Activated CD8-positive, alpha-beta T cell treated with anti-CD3 and anti-CD28 coated beads, Interleukin-2, amount 10 ng/mL, durations not matched to agents 7 days and 5 days (primary cell): ENCODE data around the gene AGBL5. TPM values are rescaled to one million over a fixed set of nuclear protein-coding genes. Genes with fewer than 3 reads are reported as not detected.

Source experiments
- ATAC-seq: fragments of 150-1000 bp; cut with Tn5 transposase; one replicate; pipeline ENCODE4 v1.10.0; 2021; ENCODE audit warnings: moderate library complexity
- CTCF ChIA-PET: fragments of 350-600 bp; sonication (Branson Sonifier 250); formaldehyde crosslinking; loops from one replicate; lab custom pipeline; 2021; ENCODE audit warnings: antibody characterized with exemption; lab: Charles Lee
- POLR2A ChIA-PET: fragments of 350-600 bp; sonication (Branson Sonifier 250); formaldehyde crosslinking; loops from one replicate; lab custom pipeline; 2021; ENCODE audit warnings: antibody characterized with exemption; lab: Charles Lee
- DNase-seq: peaks from one replicate; pipeline ENCODE4 v3.0.0-alpha.2; 2020
- H3K27ac Mint-ChIP-seq: one replicate; pipeline ENCODE4 v1.8.0; 2021; ENCODE audit warnings: mild to moderate bottlenecking, mixed read lengths
- H3K27me3 Mint-ChIP-seq: one replicate; pipeline ENCODE4 v1.8.0; 2021; ENCODE audit warnings: low read depth, mixed read lengths
- H3K36me3 Mint-ChIP-seq: one replicate; pipeline ENCODE4 v1.8.0; 2021; ENCODE audit warnings: low read depth, mixed read lengths
- H3K4me1 Mint-ChIP-seq: one replicate; pipeline ENCODE4 v1.8.0; 2021; ENCODE audit warnings: low read depth, mixed read lengths
- H3K4me3 Mint-ChIP-seq: one replicate; pipeline ENCODE4 v1.8.0; 2021; ENCODE audit warnings: mild to moderate bottlenecking, mixed read lengths
- H3K9me3 Mint-ChIP-seq: one replicate; pipeline ENCODE4 v1.8.0; 2022; ENCODE audit warnings: mixed read lengths; ENCODE audit not compliant: insufficient read depth
- total RNA-seq, 2 experiments: library from RNA; stranded (reverse); gene quantifications; one replicate each; pipeline ENCODE4 v1.2.3, GENCODE V29; 2021

AGBL5 gene
- total RNA-seq, 2 experiments from 2014 or later: 13.9 to 14.8 TPM

- ChIA-PET CTCF (interaction anchor here (0.8 to 2.9 kb wide), 19 partner anchors 9 to 216 kb away, joined by 3 to 11 read pairs (median 5); partner anchors contain the start of genes ABHD1, OST4 and PREB), POLR2A (interaction anchor here (0.9 to 1.9 kb wide), 4 partner anchors 12 to 36 kb away, joined by 3 to 7 read pairs (median 4); partner anchors contain the start of gene AGBL5)
- peaks cover 51% of the 10 kb centered on the region for H3K4me1 Mint-ChIP-seq
- peak; percentile 15 for ATAC-seq
- H3K27ac Mint-ChIP-seq: peak within 1 kb of the TSS; percentile 88
- peak within 1 kb of the TSS; percentile 80 for H3K4me3 Mint-ChIP-seq
- H3K36me3 Mint-ChIP-seq: no peaks in the 10 kb centered on the region
- H3K9me3 Mint-ChIP-seq: no peaks in the 10 kb centered on the region
- no peaks in the 10 kb centered on the region for H3K27me3 Mint-ChIP-seq
- DNase-seq: no peak
These were observed 35.5 kb downstream of the AGBL5 start, which contains the start of gene KHK for GRCh38 chr2:27086724-27087593. TSS of gene KHK (plus strand) at chr2:27086772. CDS start at chr2:27087260, 488 bp downstream.

GRCh38 chr2:27087823-27088410 lies 36.4 kb downstream of the AGBL5 start:
- H3K4me1 Mint-ChIP-seq: peaks cover 49% of the 10 kb centered on the region
- H3K27me3 Mint-ChIP-seq: no peaks in the 10 kb centered on the region
- DNase-seq (no peak), ATAC-seq (no peak)
- no peaks in the 10 kb centered on the region for H3K36me3 Mint-ChIP-seq
- no peaks in the 10 kb centered on the region for H3K9me3 Mint-ChIP-seq
- no peak overlapping the region for H3K27ac Mint-ChIP-seq
- POLR2A ChIA-PET: interaction anchor here (1.1 kb wide), 1 partner anchor 37 kb away, joined by 4 read pairs; the partner anchor contains the start of gene AGBL5
- CTCF ChIA-PET: interaction anchor here (1.2 to 2.9 kb wide), 17 partner anchors 8 to 242 kb away, joined by 3 to 11 read pairs (median 5); partner anchors contain the start of genes OST4 and PREB
- peak overlapping the region; percentile 80 for H3K4me3 Mint-ChIP-seq

GRCh38 chr2:27088634-27089033 lies 37.2 kb downstream of the AGBL5 start:
- CTCF ChIA-PET: interaction anchor here (1.3 to 2.9 kb wide), 8 partner anchors 9 to 242 kb away, joined by 3 to 11 read pairs (median 4); partner anchors contain the start of gene OST4
- peaks cover 46% of the 10 kb centered on the region for H3K4me1 Mint-ChIP-seq
- H3K9me3 Mint-ChIP-seq: no peaks in the 10 kb centered on the region
- ATAC-seq: no peak
- no peak overlapping the region for H3K4me3 Mint-ChIP-seq
- H3K27ac Mint-ChIP-seq: no peak overlapping the region
- H3K36me3 Mint-ChIP-seq: no peaks in the 10 kb centered on the region
- POLR2A ChIA-PET: interaction anchor here (0.9 kb wide), 1 partner anchor 17 kb away, joined by 3 read pairs; the partner anchor contains the start of gene OST4
- no peak for DNase-seq
- H3K27me3 Mint-ChIP-seq: no peaks in the 10 kb centered on the region

- Mint-ChIP-seq H3K9me3 (no peaks in the 10 kb centered on the region), H3K4me3 (no peak overlapping the region), H3K36me3 (no peaks in the 10 kb centered on the region), H3K4me1 (peaks cover 40% of the 10 kb centered on the region), H3K27ac (no peak overlapping the region), H3K27me3 (no peaks in the 10 kb centered on the region)
- CTCF ChIA-PET: interaction anchor here (0.9 to 2.9 kb wide), 5 partner anchors 15 to 243 kb away, joined by 3 to 11 read pairs (median 3); no protein-coding TSS in a partner anchor
- POLR2A ChIA-PET: interaction anchor here (0.9 to 1.0 kb wide), 2 partner anchors 18 to 123 kb away, joined by 3 to 6 read pairs; partner anchors contain the start of genes ATRAID, OST4 and SLC5A6
- DNase-seq (no peak), ATAC-seq (no peak)
These were observed 37.9 kb downstream of the AGBL5 start for GRCh38 chr2:27089111-27089954.

GRCh38 chr2:27091746-27092695 lies 40.6 kb downstream of the AGBL5 start:
- H3K36me3 Mint-ChIP-seq: no peaks in the 10 kb centered on the region
- H3K4me1 Mint-ChIP-seq: peaks cover 37% of the 10 kb centered on the region
- ChIA-PET POLR2A (no interaction called here), CTCF (interaction anchor here (1.0 to 1.9 kb wide), 2 partner anchors 10 to 188 kb away, joined by 4 read pairs; no protein-coding TSS in a partner anchor)
- DNase-seq (no peak), ATAC-seq (no peak)
- H3K9me3 Mint-ChIP-seq: no peaks in the 10 kb centered on the region
- H3K4me3 Mint-ChIP-seq: no peak overlapping the region
- no peak overlapping the region for H3K27ac Mint-ChIP-seq
- H3K27me3 Mint-ChIP-seq: no peaks in the 10 kb centered on the region

GRCh38 chr2:27092696-27093429 lies 41.4 kb downstream of the AGBL5 start:
- Mint-ChIP-seq H3K9me3 (no peaks in the 10 kb centered on the region), H3K27ac (no peak overlapping the region), H3K4me3 (no peak overlapping the region), H3K36me3 (no peaks in the 10 kb centered on the region), H3K4me1 (peaks cover 30% of the 10 kb centered on the region), H3K27me3 (no peaks in the 10 kb centered on the region)
- DNase-seq: no peak
- ATAC-seq: no peak
- CTCF ChIA-PET: interaction anchor here (1.0 to 1.9 kb wide), 3 partner anchors 9 to 187 kb away, joined by 3 to 4 read pairs (median 4); no protein-coding TSS in a partner anchor
- POLR2A ChIA-PET: no interaction called here

GRCh38 chr2:27093430-27094352 lies 42.2 kb downstream of the AGBL5 start:
- ChIA-PET POLR2A (no interaction called here), CTCF (interaction anchor here (0.9 to 1.9 kb wide), 4 partner anchors 8 to 210 kb away, joined by 3 to 4 read pairs (median 4); no protein-coding TSS in a partner anchor)
- DNase-seq: no peak
- H3K9me3 Mint-ChIP-seq: no peaks in the 10 kb centered on the region
- H3K4me1 Mint-ChIP-seq: peaks cover 24% of the 10 kb centered on the region
- no peak overlapping the region for H3K4me3 Mint-ChIP-seq
- ATAC-seq: no peak
- no peak overlapping the region for H3K27ac Mint-ChIP-seq
- H3K36me3 Mint-ChIP-seq: no peaks in the 10 kb centered on the region
- H3K27me3 Mint-ChIP-seq: no peaks in the 10 kb centered on the region

GRCh38 chr2:27094353-27094984 lies 43.0 kb downstream of the AGBL5 start:
- peaks cover 18% of the 10 kb centered on the region for H3K4me1 Mint-ChIP-seq
- H3K4me3 Mint-ChIP-seq: no peak overlapping the region
- DNase-seq (no peak), ATAC-seq (no peak)
- CTCF ChIA-PET: interaction anchor here (0.9 to 1.9 kb wide), 3 partner anchors 8 to 209 kb away, joined by 3 to 4 read pairs (median 4); no protein-coding TSS in a partner anchor
- H3K36me3 Mint-ChIP-seq: no peaks in the 10 kb centered on the region
- POLR2A ChIA-PET: no interaction called here
- H3K27ac Mint-ChIP-seq: no peak overlapping the region
- H3K27me3 Mint-ChIP-seq: no peaks in the 10 kb centered on the region
- no peaks in the 10 kb centered on the region for H3K9me3 Mint-ChIP-seq

GRCh38 chr2:27095427-27095744 lies 43.9 kb downstream of the AGBL5 start:
- CTCF ChIA-PET: interaction anchor here (1.0 to 3.5 kb wide), 4 partner anchors 31 to 184 kb away, joined by 3 to 26 read pairs (median 4); partner anchors contain the start of gene PREB
- H3K36me3 Mint-ChIP-seq: no peaks in the 10 kb centered on the region

More at GRCh38 chr2:27095427-27095744, 43.9 kb downstream of the AGBL5 start:
- no peaks in the 10 kb centered on the region for H3K9me3 Mint-ChIP-seq
- DNase-seq (no peak), ATAC-seq (no peak)
- POLR2A ChIA-PET: no interaction called here
- H3K27ac Mint-ChIP-seq: peak overlapping the region; percentile 2
- peaks cover 14% of the 10 kb centered on the region for H3K4me1 Mint-ChIP-seq
- H3K4me3 Mint-ChIP-seq: peak overlapping the region; percentile 3
- no peaks in the 10 kb centered on the region for H3K27me3 Mint-ChIP-seq
